Measurements from ENCODE around the gene MAGEE1.

Gene MAGEE1

GRCh38 chrX:76427560-76428242 lies at the start of gene MAGEE1:
TSS of gene MAGEE1 (plus strand) at chrX:76427710. CDS start at chrX:76427931, 221 bp downstream.
- peak; percentile 86 to 87 for DNase-seq

- no peak for DNase-seq
These were observed 28.5 kb upstream of the MAGEE1 start for GRCh38 chrX:76398970-76399369.

GRCh38 chrX:76407795-76408194 lies 19.7 kb upstream of the MAGEE1 start:
- no peak for DNase-seq

- no peak for DNase-seq
These were observed 7.3 kb upstream of the MAGEE1 start for GRCh38 chrX:76420237-76420636.

- peak; percentile 51 to 53 for DNase-seq
These were observed 977 bp downstream of the MAGEE1 start for GRCh38 chrX:76428243-76429130.

- DNase-seq, result no peak
These were observed 5.7 kb downstream of the MAGEE1 start for GRCh38 chrX:76433219-76433618.

GRCh38 chrX:76434103-76434741 lies 6.7 kb downstream of the MAGEE1 start:
- no peak for DNase-seq

- DNase-seq, result no peak
These were observed 11.7 kb downstream of the MAGEE1 start for GRCh38 chrX:76439188-76439587.

GRCh38 chrX:76453737-76454406 lies 26.4 kb downstream of the MAGEE1 start:
- no peak for DNase-seq

GRCh38 chrX:76454456-76454927 lies 27.0 kb downstream of the MAGEE1 start:
- peak in 1 of 2 donors; percentile 30 for DNase-seq

- no peak for DNase-seq
These were observed 49.8 kb downstream of the MAGEE1 start for GRCh38 chrX:76477353-76477752.

All from CD4-positive, alpha-beta T cell treated with Interleukin-1 beta for 1 hour (primary cell).